ENCODE data around the gene TMEM132A. TPM values are rescaled to one million over a fixed set of nuclear protein-coding genes. Genes with fewer than 3 reads are reported as not detected.

Gene TMEM132A
- total RNA-seq, 3 donors from 2014 or later = 2.9 to 11.0 (median 8.5) TPM

DNA sequence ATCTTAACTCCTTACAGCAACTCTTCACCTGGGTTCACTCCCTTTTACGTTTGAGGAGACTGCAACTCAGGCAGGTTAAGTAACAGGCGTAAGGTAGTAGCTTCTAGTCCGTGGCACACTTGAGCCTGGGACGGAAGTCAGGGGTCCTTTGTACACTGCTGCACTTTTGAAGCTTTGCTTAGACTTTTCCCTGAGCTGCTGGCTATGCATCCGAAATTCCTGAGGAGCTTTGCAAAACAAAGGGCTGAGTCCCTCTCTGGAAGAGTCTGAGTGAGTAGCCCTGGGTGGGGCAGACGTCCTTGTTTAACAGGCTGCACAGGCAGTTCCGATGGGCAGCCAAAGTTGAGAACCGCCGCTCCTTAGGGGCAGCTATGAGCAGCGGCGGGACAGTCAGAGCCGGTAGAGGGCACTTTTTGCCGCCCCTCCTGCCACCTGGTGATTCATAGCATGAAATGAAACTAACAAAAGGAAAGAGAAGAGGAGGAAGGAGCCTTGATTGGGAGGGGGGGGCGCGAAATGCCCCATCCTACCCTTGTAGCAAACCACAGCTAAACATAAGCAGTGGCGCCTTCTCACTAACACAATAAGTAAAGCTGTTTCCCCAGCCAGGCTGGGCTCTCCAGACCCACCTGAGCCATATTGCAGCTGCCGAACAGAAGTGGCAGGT, 8.9 kb upstream of the TMEM132A start:
- TF ChIP-seq POLR2A (IDR thresholded peaks at IDR 0.05) = no peak
- no peak for TF ChIP-seq POLR2AphosphoS5 (IDR thresholded peaks at IDR 0.05)
- TF ChIP-seq, protein P1, sequence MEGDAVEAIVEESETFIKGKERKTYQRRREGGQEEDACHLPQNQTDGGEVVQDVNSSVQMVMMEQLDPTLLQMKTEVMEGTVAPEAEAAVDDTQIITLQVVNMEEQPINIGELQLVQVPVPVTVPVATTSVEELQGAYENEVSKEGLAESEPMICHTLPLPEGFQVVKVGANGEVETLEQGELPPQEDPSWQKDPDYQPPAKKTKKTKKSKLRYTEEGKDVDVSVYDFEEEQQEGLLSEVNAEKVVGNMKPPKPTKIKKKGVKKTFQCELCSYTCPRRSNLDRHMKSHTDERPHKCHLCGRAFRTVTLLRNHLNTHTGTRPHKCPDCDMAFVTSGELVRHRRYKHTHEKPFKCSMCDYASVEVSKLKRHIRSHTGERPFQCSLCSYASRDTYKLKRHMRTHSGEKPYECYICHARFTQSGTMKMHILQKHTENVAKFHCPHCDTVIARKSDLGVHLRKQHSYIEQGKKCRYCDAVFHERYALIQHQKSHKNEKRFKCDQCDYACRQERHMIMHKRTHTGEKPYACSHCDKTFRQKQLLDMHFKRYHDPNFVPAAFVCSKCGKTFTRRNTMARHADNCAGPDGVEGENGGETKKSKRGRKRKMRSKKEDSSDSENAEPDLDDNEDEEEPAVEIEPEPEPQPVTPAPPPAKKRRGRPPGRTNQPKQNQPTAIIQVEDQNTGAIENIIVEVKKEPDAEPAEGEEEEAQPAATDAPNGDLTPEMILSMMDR (IDR thresholded peaks at IDR 0.05) = no peak
- peak overlapping the region; percentile 94 to 95 for H3K27ac ChIP-seq
- no peaks in the 10 kb centered on the region for H3K36me3 ChIP-seq
- peaks cover 4% of the 10 kb centered on the region in 2 donors for H3K4me1 ChIP-seq
- peak overlapping the region; percentile 69 to 84 (median 74) for H3K4me3 ChIP-seq
- intact Hi-C loops (cut with DNase I; ENCODE audit: low total_unique reads) = no loop called here
- DNase-seq (ENCODE audit: low spot score in 2 of 2) = peak in 1 of 2 donors; percentile 64
- no peaks in the 10 kb centered on the region for H3K9me3 ChIP-seq
- no peaks in the 10 kb centered on the region for H3K27me3 ChIP-seq

DNA sequence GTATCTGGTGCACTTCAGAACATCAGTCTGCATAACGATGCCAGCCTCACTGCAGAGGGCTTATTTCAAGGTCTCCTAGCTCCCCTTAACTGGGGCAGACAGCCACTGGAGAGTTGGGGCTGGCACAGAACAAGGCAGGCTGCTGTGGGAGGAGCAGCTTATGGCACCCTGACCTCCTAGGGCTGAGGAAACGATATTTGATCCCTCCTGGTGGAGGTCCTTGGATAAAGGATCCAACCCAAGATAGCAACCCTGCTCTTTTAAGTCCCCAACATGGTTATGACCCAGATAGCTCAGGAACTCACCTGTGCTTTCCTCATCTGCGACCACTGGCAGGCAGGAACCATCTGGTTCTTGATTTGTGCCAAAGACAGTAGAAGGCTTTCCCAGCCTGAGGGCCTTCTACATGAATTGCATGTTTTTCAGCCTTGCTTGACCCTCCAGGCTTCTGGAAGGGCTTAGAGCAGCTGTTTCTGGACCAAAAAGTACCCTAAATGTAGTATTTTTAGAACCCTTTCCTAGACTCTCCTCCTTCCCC, 7.5 kb upstream of the TMEM132A start:
- Histone ChIP-seq H3K36me3 (peaks cover 6% of the 10 kb centered on the region), H3K4me1 (peaks cover 4% of the 10 kb centered on the region in 2 donors), H3K27me3 (no peaks in the 10 kb centered on the region), H3K9me3 (no peaks in the 10 kb centered on the region), H3K27ac (peak overlapping the region in 1 of 2 donors; percentile 13), H3K4me3 (no peak overlapping the region)
- TF ChIP-seq POLR2AphosphoS5 (IDR thresholded peaks at IDR 0.05) (no peak), POLR2A (IDR thresholded peaks at IDR 0.05) (no peak)
- TF ChIP-seq, protein P1 (IDR thresholded peaks at IDR 0.05) = no peak
- no peak for DNase-seq (ENCODE audit: low spot score in 2 of 2)
- intact Hi-C loops (cut with DNase I; ENCODE audit: low total_unique reads) = no loop called here

DNA sequence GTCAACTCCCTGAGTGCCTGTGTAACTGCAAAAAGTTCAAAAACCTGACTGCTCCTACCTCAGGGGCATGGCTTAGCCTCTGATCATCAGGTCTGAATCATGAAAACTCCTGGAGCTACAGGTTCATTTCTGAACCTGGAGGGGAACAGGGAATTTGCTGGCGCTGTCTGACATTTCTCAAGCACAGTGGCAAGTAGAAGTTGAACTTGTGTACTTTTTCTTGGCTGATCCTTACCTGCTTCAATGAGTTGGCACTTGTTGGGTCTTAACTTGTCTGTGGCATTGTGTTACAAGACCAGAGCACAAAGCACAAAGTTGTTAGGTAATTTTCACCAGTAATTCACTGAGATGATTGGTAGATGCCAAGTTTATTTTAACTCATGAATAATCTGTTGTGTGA, 7.0 kb upstream of the TMEM132A start:
- TF ChIP-seq POLR2A (IDR thresholded peaks at IDR 0.05) (no peak), POLR2AphosphoS5 (IDR thresholded peaks at IDR 0.05) (no peak)
- TF ChIP-seq, protein P1 (IDR thresholded peaks at IDR 0.05) = no peak
- no peak overlapping the region for H3K4me3 ChIP-seq
- H3K9me3 ChIP-seq = no peaks in the 10 kb centered on the region
- H3K27ac ChIP-seq = no peak overlapping the region
- intact Hi-C loops (cut with DNase I; ENCODE audit: low total_unique reads) = no loop called here
- peaks cover 11% of the 10 kb centered on the region for H3K36me3 ChIP-seq
- H3K4me1 ChIP-seq = peaks cover 4% of the 10 kb centered on the region in 2 donors
- DNase-seq (ENCODE audit: low spot score in 2 of 2) = no peak
- no peaks in the 10 kb centered on the region for H3K27me3 ChIP-seq

DNA sequence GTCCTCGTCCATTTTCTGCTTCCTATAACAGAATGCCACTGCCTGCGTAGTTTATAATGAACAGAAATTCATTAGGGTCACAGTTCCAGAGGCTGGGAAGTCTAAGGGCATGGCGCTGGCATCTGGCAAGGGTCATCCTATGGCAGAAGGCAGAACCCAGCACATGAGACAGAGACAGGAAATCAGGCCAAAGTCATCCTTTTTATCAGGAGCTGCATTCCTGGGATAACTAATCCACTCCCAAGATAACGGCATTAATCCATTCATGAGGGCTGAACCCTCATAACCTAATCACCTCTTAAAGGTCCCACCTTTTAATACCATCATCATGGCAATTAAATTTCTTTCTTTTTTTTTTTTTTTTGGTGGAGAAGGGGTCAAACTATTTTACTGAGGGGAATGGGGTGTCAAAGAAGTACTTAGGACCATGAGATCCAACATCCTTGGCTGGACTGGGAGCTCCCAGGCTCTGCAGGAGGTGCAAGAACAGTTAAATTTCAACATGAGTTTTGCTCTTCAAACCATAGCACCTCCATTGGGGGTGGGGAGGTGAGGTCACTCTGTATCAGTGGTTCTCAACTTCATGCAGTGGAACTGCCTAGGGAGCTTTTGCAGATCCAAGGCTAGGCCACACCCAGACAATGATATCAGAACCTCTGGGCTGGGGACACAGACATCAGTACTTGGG, 5.9 kb upstream of the TMEM132A start:
- Histone ChIP-seq H3K36me3 (peaks cover 15% of the 10 kb centered on the region), H3K9me3 (no peaks in the 10 kb centered on the region), H3K27me3 (no peaks in the 10 kb centered on the region), H3K4me3 (no peak overlapping the region), H3K4me1 (peaks cover 4% of the 10 kb centered on the region in 2 donors), H3K27ac (no peak overlapping the region)
- TF ChIP-seq, protein P1 (IDR thresholded peaks at IDR 0.05) = no peak
- no peak for TF ChIP-seq POLR2AphosphoS5 (IDR thresholded peaks at IDR 0.05)
- no peak for TF ChIP-seq POLR2A (IDR thresholded peaks at IDR 0.05)
- no peak for DNase-seq (ENCODE audit: low spot score in 2 of 2)
- intact Hi-C loops (cut with DNase I; ENCODE audit: low total_unique reads) = no loop called here

DNA sequence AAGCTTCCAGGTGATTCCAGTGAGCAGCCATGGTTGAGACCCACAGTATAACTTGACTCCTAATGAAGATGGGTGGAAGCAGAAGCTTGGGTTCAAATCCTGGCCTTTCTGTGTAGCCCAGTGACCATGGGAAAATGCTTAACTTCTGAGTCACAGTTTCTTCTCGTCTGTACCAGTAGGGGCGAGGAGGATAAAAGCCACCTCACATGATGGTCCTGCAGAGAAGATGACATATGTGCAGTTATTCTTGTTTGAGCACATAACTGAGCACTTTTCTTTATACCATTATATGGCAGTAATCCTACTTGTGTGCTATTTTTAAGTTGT, 5.4 kb upstream of the TMEM132A start:
- H3K9me3 ChIP-seq = no peaks in the 10 kb centered on the region
- TF ChIP-seq POLR2A (IDR thresholded peaks at IDR 0.05) (no peak), POLR2AphosphoS5 (IDR thresholded peaks at IDR 0.05) (no peak)
- TF ChIP-seq, protein P1 (IDR thresholded peaks at IDR 0.05) = no peak
- no peaks in the 10 kb centered on the region for H3K27me3 ChIP-seq
- no peak overlapping the region for H3K4me3 ChIP-seq
- DNase-seq (ENCODE audit: low spot score in 2 of 2) = no peak
- H3K27ac ChIP-seq = no peak overlapping the region
- intact Hi-C loops (cut with DNase I; ENCODE audit: low total_unique reads) = no loop called here
- peaks cover 15% of the 10 kb centered on the region for H3K36me3 ChIP-seq
- H3K4me1 ChIP-seq = peaks cover 4% of the 10 kb centered on the region in 2 donors
